ENCODE results near the gene PLEK.

DNA sequence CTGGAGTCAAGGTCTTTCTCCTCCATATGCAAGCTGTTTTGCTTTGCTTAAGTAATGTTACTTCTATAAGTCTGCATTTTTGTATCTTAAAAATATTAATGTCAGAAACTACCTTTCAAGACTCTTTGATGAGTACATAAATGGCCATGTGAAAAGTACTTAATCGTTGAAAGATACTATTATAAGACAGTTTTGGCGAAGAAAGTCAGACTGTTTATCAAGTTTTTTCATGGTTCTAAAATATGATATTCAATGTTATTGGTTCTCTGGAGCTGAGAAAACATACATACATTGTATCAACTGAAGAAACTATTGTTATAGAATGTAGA lies 76.9 kb downstream of the PLEK start:
- TF ChIP-seq ZNF274 (IDR thresholded peaks at IDR 0.05; ENCODE audit: low read depth, low read length): no peak
- TF ChIP-seq SUZ12 (IDR thresholded peaks at IDR 0.05; ENCODE audit: extremely low read depth, insufficient read depth, insufficient read length): no peak

Data from NT2/D1 (cell line).